Esophagus squamous epithelium (tissue), 4 donors: Measurements from ENCODE around the gene MNS1.

ENCODE experiments used
- POLR2A ChIP-seq, 4 donors: fragments of 450-650 bp; IDR thresholded peaks; one replicate each; pipeline ENCODE4 v1.6.1; 2017; ENCODE audit warnings: antibody characterized with exemption in 4 of 4, mild to moderate bottlenecking in 4 of 4, moderate library complexity in 3 of 4
- TF ChIP-seq, protein P1 (sequence below), 6 experiments: fragments of 450-650 bp in 4 of 6; fragments of 200-600 bp in 2 of 6; sonication (generic) in 2 of 6; IDR thresholded peaks; one replicate each; pipeline ENCODE4 v1.5.1; 2016 to 2019; ENCODE audit warnings: antibody characterized with exemption in 6 of 6, mild to moderate bottlenecking in 4 of 6, moderate library complexity in 4 of 6

DNA sequence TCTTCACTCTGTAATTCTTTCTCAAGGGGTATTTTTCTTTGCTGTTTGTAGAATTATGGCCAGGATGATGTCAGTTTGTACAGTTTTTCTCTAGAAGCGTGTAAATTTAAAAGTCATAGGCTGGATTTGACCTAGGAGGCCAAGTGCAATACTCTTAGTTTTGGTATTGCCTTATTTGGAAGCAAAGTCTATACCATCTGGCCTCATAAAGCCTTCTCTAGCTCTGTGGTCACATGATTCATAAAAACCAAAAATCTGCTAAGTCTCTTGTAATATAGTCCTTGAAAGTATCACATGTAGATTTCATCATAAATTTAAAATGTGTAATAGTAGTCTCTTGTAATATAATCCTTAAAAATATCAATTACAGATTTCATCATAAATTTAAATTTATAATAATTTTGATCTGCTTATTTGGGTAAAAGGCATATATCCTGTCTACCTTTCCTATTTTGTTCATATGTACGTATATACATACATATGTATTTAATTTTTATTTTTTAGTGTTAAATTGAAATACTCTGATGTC, 74.1 kb downstream of the MNS1 start:
- TF ChIP-seq, protein P1, sequence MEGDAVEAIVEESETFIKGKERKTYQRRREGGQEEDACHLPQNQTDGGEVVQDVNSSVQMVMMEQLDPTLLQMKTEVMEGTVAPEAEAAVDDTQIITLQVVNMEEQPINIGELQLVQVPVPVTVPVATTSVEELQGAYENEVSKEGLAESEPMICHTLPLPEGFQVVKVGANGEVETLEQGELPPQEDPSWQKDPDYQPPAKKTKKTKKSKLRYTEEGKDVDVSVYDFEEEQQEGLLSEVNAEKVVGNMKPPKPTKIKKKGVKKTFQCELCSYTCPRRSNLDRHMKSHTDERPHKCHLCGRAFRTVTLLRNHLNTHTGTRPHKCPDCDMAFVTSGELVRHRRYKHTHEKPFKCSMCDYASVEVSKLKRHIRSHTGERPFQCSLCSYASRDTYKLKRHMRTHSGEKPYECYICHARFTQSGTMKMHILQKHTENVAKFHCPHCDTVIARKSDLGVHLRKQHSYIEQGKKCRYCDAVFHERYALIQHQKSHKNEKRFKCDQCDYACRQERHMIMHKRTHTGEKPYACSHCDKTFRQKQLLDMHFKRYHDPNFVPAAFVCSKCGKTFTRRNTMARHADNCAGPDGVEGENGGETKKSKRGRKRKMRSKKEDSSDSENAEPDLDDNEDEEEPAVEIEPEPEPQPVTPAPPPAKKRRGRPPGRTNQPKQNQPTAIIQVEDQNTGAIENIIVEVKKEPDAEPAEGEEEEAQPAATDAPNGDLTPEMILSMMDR (IDR thresholded peaks at IDR 0.05): no peak
- TF ChIP-seq POLR2A (IDR thresholded peaks at IDR 0.05): no peak
